HG02759 (cell line): ENCODE measurements around the gene MYO1E.

Experiments
- ATAC-seq: cut with Tn5 transposase; IDR thresholded peaks from one replicate; pipeline ENCODE4 v1.9.1; 2021; ENCODE audit warnings: mild to moderate bottlenecking, moderate library complexity; ENCODE audit not compliant: unreplicated experiment

The MYO1E gene

GRCh38 chr15:59271595-59272201 is 101.0 kb downstream of the MYO1E start:
- ATAC-seq: no peak

DNA sequence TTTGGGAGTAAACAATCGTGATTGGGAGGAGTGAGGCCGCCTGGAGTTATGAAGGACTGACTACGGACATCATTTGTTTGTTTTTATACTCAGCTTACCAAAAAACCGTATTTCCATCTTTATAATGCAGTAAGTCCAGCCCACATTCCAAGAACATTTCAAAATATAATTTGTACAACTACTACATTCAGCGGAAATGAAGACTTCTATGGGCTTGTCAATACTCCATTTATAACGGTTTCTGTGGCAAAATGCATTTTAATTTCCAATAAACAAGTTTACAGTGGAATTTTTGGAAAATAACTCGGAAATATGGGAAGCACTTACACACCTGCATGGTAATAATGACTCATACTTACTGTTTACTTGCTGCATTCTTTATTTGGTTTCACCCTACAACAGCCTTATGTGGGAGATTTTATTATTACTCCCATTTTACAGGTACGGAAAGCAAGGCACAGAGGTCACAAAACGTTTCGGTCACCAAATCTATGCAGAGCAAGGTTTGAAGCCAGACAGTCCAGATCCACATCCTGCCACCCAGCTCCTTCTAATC is 103.7 kb downstream of the MYO1E start:
- no peak for ATAC-seq

DNA sequence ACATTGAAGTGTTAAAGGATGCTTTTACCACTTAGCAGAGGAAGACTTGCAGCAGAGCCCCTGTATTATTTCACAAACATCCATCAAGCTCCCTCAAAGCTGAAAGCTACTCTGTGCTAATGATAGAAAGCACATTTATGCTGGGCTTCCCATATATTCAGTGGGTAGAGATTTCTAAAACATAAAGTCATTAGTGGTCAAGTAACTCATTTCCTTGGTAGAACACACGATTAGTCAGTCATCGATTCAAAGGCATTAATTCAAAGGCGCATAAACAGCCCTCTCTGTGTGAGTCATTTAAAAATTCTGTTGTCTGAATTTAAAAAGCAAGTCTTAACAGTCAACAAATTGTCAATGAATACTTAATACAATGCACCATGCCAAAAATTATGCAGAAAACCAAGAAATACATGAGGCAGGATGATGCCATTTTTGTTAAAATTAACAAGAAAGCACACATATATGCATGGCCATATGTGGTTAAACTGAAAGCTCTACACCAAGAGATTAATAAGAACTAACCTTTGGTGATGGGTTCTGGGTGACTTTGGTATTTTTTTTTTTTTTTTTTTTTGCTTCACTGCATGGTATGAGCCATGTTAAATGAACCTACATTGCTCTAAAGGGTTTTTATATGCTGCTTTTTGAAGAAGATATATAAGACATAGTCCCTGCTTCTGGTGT is 104.4 kb downstream of the MYO1E start:
- no peak for ATAC-seq

GRCh38 chr15:59266028-59266427 is 106.6 kb downstream of the MYO1E start:
- ATAC-seq: no peak

GRCh38 chr15:59262316-59262715 is 110.4 kb downstream of the MYO1E start:
- no peak for ATAC-seq

DNA sequence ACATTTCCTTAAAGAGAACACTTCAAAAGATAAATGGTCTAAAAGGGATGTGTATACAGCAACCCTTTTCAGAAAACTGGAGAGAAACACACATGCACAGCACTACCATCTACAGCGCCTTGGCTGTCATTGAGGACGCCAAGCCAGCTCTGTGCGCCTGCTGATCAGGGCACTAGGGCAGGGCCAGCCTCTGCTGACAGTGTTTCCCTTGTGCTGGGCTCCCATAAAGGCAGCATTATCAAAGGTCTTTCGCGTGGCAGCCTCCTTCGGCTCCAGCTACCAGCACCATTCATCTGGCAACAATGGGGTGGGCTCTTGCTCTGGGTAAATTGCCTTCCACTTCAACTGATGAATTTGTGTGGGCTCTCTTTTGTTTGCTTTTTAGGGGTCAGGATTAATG is 112.6 kb downstream of the MYO1E start:
- ATAC-seq: no peak

GRCh38 chr15:59259137-59259943 is 113.3 kb downstream of the MYO1E start:
- ATAC-seq: no peak

- ATAC-seq: no peak
These were observed 114.4 kb downstream of the MYO1E start for GRCh38 chr15:59258317-59258716.

DNA sequence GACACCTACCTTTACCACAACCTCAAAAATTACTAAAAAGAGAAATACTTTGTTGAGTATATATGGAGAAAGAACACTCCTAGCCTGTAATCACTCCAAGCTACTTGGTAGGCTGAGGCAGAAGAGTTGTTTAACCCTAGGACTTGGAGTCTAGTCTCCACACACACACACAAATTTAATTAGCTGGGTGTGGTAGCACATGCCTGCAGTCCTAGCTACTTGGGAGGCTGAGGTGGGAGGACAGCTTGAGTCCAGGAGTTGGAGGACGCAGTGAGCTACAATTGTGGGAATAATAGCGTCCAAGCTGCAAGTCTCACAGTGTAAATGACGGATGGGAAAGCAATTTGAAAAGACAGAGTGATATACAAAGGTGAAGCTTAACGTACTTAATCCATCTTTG is 115.5 kb downstream of the MYO1E start:
- ATAC-seq: no peak

DNA sequence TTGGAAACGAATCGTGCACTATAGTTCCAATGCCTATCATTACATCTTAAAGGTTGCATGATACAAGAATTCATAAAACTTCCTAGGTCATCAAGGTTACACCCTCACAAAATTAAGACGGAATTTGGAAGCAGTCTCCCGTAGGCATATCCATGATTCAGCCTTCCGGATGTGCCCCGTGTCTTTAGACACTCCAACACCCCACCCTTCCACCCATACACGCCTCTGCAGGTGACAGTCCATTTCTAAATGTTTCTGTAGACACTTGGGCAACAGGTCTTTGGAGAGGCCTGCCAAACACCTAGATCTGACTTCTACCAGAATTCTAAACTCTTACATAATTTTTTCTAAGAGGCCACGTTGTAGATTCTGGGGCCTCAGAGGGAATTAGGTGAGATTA is 116.2 kb downstream of the MYO1E start:
- no peak for ATAC-seq

DNA sequence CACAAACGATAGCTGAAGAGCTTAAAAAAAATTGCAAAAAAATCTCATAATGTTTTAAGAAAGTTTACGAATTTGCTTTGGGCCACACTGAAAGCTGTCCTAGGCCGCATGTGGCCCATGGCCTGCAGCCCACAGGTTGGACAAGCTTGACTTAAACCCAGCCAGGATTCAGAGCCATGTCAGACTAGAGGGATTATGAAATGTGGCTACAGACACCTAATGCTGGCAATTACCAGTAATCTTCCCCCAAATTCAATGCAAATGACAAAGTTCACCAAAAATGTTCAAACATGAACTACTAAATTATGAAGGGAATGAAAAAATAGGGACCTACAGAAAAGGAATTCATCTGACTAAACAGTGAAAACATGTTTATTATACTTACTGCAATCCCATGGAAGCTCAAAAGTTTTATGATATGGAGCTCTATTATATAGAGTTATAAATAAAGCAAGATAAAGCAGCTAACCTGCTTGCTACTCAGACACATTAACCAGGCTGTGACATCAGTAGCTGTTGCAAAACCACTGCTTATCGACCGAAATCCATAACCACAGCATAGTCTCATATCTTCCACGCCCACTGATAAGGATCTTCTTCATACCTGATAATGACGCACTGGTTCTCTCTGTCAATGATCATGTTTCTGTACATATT is 116.9 kb downstream of the MYO1E start:
- ATAC-seq: no peak

DNA sequence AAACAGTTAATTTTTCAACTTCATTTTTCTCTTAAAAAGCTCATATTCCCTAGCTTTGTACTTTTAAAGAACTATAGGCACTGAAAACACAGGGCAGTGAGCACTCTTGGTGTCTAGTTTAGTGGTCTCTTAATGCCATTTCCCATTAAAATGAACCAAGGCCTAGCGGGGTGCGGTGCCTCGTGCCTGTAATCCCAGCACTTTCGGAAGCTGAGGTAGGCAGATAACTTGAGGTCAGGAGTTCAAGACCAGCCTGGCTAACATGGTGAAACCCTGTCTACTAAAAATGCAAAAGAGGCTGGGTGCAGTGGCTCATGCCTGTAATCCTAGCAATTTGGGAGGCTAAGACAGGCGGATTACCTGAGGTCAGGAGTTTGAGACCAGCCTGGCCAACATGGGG is 120.5 kb downstream of the MYO1E start:
- no peak for ATAC-seq

- ATAC-seq: peak; percentile 46
These were observed 121.4 kb downstream of the MYO1E start for GRCh38 chr15:59251001-59251845.

GRCh38 chr15:59250249-59250648 is 122.4 kb downstream of the MYO1E start:
- ATAC-seq: no peak

DNA sequence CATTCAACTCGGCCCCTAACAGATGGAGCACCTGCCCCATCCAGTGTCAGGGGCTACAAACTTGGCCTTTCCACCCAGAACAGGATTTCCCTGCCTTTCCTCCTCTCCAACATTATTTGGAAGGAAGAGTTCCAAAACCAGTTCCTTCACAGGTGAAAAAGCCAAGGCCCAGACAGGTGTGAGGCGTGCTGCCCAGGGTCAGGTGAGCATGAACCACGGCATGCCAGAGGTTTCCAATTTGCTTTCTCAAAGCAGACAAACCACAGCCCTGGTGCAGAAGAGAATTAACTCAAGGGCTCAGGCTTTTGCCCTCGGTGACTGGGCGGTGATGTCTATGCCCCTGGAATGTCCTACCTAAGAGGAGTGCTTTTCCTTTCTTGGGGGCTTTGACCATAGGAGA is 122.9 kb downstream of the MYO1E start:
- ATAC-seq: no peak

DNA sequence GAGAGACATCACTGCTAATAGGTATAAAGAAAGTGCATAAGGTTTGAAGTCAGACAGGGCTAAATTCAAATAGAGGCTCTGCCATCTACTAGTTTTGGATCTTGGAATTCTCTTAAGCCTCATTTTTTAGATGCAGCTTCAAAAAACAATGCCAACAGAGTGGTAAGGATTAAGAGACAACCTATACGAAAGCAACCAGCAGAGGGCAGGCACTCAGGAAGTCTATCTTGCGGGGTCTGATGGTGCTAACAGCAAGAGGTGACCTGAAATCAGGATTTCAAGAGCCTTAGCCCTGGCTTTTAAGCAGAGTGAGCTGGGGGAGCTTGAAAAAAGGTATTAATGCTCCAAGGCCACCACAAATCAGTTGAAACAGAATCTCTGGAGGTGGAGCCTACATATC is 125.3 kb downstream of the MYO1E start:
- ATAC-seq: no peak

- no peak for ATAC-seq
These were observed 127.1 kb downstream of the MYO1E start for GRCh38 chr15:59245559-59245958.

DNA sequence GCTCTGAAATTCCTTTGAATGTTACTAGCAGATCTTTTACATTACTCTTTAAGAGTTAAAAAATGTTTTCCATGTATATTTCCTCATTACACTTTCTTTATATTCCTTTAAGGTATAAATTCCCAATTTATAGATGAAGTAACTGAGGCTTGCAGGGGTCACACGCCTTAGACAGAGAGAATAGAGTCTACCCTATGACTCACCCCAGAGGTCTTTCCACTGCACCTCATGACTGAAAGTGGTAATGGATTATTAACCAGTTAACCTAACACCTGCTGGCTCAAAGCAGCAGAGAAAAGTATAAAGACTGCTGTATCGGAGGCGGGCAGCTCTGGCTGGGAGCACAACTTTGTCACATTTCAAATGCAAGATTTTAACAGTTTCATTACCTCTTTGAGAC is 128.3 kb downstream of the MYO1E start:
- ATAC-seq: peak; percentile 95

DNA sequence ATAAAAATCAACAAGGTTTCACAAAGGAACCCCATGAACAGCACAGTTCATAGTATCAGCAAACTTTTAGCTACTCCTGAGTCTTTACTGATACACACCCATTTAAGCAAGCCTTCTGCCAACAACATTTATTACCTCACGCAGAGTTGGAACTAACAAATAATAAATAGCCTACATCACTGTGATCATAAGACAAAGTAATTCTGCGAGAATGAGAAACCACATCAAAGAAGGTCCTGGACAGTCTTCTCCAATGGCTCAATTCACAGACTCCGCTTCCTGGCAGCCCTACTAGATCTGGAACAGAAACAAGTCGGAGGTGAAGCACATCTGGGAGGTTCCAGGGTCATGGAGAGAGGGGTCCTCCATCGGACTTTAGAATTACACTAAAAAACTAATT is 129.0 kb downstream of the MYO1E start:
- ATAC-seq: no peak

GRCh38 chr15:59242649-59243048 is 130.0 kb downstream of the MYO1E start:
- no peak for ATAC-seq
